NCI-H1417 (cell line): Measurements from ENCODE around the gene WDTC1.

ENCODE experiments used
- DNase-seq, 3 experiments: peaks; one replicate each; lab custom pipeline; 2025; lab: John Stamatoyannopoulos, UW

Gene WDTC1

DNA sequence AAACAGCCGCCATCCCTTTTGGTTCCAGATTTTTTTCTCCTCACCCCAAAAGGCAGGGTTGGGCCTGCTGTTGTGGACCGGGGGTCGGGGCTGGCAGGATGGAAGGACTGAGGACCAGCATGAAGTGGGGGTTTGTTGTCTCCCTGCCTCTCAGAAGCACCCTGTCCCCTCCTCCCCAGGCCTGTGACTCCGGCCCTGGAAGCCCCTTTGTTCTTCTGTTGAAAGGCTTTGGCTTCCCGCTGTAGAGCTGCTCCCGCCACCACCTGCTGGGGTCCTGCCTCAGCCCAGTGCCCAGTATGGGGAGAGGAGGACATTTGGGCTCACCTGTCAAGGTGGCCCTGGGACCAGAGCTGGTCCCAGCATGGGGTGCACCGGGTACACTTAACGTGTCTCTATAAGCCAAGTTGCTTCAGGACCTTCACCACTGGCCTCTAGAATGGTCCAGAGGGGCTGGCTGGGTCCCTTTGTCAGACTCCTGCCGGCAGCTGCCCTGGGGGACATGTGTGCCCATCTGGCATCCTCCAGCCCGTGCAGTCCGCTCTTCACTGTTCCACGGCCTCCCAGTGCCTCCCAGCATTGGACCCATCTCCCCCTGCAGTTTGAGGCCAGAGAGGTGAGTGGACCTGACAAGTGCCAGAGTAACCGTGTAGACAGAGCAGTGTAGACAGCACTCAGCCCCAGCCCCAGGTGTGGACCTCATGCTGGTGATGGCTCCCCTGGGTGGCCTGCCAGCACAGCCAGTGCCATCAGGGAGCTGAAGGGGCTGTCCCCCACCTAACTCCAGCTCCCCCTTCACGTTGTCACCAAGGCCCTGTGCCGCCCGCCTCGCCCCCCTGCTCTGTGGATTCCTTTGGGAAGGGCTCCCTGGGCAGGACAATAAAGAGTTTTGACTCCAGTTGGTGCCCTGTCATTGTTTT is 101.3 kb downstream of the WDTC1 start:
- no peak for DNase-seq

DNA sequence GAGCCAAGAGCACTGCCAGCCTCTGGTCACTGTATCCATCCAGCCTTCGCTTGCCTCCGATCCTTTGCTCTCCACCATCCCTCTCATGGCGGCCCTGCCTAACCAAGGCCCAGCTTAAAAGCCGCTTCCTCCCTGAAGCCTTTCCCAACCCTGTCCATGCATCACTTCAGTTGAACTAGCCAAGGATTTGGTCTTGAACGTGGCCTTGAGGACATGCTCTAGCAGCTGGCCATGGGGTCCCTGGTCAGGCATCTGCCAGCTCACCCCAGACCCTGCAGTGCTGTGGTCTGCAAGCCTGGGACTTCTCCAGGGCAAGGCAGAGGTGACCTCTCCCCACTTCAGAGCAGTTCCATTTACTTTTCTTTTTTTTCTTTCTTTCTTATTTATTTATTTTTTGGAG is 102.3 kb downstream of the WDTC1 start:
- DNase-seq: no peak

DNA sequence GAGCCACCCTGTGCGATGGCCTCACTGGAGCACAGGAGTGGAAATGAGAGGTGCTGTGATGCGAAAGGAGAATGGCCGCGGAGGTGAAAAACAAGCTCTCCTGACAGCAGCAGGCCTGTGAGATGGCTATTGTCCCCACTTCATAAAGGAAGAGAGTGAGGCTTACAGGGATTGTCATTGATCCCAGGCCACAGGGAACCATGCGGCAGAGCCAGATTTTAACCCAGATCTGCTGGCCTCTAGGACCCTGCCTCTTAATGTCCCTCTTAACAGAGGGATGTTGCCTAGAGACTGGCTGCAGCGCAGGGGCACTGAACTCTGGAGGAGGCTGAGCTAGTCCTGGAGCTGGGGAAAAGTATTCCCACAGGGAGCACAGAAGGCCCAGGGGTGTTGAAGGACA is 104.3 kb downstream of the WDTC1 start:
- no peak for DNase-seq

DNA sequence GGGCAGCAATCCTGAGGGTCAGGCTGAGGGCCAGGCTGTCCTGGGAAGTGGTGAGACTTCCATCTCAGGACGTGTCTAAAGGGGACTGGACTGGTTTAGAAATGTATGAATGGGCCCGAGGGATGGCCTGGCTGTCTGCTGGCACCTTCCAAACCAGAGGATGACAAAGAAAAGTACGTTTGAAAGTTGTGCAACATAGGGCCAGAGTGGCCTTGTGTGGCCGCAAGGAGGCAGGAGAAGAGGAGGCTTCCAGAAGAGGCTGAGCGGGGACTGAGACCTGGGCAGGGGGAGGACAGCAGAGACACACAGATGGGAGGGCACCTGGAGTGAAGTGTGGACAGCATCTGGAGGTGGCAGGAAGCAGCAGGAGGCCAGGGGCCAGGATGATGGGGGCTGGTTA is 104.8 kb downstream of the WDTC1 start:
- no peak for DNase-seq

DNA sequence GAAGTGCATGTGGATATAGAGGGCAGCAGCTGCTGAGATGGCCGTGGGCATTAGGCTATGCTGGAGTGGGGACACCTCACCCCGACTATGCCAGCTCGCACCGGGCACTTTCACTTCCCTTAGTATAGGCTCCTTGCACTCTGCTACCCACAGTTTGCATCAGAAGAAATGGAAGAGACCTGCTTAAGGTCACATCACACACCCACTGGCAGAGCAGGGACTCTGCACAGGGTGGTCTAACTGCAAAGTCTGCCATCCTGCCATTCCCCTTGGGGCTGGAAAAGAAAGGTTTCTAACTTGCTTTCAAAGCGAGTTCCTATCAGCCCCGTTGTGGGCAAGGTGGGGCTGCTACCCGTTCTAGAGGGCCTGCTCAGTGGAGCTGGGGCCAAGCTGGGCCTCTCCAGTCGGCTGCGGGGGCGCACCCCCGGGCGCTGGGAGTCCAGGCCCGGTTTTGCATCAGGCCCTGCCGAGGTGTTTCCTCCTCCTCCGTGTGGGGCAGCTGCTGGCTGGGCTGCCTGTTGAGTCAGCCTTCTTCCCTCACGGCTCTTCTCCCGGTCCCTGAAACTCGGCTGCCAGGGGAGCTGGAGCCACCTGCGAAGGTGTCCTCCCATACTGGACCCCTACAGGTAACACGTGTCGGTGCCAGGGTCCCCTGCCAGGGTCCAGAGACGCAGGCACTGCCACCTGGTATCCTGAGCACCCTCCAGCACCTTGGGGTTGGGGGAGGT is 107.3 kb downstream of the WDTC1 start, which contains the start of gene SYTL1:
TSS of gene SYTL1 (plus strand) at position 498 of the 728 bp plus-strand sequence. CDS start 3,313 bp downstream, outside the sequence.
- DNase-seq: peak; percentile 75 to 78 (median 78)

DNA sequence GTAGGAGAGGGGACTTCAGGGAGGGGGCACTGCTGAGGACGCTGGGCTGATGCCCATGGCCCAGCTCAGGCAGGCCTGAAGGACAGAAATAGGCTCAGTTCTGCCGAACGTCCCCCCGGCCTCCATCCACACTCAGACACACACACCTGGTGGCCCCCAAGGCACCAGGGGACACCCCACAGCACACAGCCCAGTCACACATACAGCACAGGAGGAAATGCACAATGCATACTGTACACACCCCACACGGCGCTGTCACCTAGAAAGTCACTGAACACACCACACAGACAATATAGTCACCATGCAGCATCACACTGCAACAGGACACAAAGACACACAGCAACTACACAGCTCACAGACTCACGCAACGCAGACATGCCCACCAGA is 108.0 kb downstream of the WDTC1 start:
- peak in 2 of 3 experiments; percentile 53 to 56 for DNase-seq

DNA sequence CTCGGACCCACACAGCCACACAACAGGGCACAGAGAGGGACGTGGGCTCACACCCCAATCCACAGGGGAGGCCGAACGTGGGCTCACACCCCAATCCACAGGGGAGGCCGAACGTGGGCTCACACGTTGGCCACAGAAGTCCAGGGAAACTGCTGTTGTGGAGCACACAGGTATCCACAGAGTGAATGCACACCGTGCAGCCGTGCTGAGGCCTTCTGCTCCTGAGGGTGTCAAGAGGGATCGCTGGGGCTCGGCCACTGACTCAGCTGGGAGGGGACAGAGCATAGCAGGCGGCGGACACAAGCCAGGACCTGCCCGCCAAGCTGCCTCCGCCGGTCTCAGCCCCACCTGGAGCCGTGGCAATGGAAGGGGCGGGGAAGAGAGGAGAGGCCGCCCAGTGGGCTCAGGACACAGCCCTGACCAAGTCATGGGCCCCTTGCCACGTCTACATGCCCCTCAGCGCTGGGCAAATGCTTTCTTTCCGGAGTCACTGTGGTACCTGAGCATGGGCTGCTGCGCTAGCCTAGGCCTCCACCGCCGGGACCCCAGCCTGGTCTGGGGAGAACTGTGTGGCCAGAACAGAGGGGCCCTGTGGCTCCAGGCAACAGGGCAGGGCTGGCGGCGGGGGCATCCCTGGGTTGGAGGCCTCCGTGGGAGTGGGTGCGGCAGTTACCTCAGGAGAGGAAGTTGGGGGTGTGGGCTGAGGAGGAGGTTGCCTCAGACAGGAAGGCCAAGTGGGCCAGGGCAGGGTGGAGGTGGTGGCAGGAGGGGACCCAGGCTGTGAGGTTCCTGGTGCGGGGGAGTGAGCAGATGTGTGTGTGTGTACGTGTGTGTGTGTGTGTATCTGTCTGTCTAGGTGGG is 108.6 kb downstream of the WDTC1 start:
- DNase-seq: peak; percentile 79 to 86 (median 83)

DNA sequence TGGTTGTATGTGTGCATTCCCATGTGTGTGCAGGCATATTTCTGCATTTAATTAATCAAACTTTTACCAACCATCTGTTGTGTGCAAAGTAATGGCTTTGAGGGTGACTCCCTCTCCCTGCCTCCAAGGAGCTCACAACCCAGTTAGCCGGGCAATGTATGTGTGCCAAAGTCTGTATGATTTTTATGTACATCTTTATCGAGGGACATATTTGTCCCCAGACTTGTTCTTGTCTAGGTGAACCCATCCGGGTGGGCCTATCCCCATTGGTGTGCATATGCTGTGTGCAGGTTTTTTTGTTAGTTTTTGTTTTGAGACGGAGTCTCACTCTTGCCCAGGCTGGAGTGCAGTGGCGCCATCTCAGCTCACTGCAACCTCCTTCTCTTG is 109.2 kb downstream of the WDTC1 start:
- peak in 1 of 3 experiments; percentile 26 for DNase-seq

DNA sequence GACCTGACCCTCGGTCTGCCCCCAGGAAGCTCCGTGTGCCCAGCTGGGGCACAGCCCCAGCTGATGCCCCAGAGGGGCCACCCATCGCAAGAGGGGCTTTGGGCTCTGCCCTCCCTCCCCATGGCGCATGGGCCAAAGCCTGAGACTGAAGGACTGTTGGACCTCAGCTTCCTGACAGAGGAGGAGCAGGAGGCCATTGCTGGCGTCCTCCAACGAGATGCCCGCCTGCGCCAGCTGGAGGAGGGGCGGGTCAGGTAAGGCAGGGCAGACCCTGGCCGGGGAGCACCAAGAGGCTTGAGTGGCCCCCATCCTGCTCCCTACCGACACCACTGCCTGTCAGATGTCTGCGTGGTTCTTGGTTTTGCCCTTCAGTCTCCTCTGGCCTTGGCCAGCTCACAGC is 110.8 kb downstream of the WDTC1 start:
- no peak for DNase-seq

DNA sequence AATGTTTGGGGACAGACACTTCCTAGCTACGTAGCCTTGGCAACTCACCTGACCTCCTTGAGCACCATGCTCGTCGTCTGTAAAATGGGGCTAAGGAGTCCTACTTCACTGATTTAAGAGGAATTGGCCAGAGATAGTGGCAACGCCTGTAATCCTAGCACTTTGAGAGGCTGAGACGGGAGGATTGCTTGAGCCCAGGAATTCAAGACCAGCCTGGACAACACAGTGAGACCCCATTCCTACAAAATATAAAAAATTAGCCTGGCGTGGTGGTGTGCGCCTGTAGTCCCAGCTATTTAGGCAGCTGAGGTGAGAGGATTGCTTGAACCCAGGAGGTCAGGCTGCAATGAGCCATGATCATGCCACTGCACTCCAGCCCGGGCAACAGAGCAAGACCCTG is 111.9 kb downstream of the WDTC1 start:
- no peak for DNase-seq

DNA sequence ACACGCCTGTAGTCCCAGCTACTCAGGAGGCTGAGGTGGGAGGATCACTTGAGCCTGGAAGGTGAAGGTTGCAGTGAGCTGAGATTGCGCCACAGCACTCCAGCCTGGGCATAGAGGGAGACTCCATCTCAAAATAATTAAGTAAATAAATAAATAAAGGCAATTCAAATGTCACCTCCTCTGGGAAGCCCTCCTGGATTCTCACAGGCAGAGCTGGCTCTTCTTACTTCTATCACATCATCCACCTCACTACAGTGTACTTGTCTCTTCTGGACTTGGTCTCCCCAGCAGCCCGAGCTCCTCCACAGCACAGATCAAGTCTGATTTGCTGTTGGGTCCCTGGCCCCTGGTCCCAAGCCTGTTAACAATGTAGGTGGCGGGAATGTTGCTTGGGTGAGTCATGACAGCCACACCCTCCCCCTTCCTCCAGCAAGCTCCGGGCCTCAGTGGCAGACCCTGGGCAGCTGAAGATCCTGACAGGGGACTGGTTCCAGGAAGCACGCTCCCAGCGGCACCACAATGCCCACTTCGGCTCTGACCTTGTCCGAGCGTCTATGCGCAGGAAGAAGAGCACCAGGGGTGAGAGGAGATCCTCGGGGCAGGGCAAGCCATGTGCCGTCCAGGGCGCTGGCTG is 112.7 kb downstream of the WDTC1 start:
- no peak for DNase-seq

DNA sequence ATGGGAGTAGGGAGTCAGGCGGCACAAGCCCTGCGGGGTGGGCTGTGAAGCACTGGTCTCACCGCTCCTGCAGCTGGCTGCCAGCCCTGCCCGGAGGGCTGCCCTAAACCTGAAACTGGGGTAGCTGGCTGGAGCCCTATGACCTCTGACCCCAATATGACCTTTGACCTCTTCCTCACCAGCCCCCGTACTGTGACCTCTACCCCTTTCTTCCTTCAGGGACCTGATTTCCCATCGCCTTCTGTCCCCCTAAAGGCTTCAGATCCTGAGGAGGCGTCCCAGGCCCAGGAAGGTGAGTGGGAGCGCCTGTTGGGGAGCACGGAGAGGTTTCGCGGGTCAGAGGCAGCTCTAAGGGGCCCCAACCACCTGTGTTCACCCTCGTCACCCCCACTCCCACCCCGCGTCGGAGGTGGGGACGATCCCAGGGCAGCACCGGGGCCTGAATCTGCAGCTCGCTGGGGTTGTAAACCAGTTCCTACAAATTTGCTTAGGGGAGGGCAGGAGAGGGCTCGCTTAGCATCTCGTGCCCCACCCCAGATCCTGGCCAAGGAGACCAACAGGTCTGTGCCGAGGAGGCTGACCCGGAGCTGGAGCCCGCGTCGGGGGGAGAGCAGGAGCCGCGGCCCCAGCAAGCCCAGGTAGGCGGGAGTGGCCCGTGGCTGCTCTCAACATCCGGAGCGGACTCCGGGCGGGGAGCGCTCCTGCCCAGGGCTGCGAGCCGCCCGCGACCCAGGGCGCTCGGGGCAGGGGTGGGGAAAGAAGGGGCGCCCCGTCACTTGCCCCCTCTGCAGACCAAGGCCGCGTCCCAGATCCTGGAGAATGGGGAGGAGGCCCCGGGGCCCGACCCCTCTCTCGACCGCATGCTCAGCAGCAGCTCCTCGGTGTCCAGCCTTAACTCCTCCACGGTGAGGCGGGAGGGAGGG is 114.7 kb downstream of the WDTC1 start:
- DNase-seq: peak; percentile 79 to 87 (median 83)

DNA sequence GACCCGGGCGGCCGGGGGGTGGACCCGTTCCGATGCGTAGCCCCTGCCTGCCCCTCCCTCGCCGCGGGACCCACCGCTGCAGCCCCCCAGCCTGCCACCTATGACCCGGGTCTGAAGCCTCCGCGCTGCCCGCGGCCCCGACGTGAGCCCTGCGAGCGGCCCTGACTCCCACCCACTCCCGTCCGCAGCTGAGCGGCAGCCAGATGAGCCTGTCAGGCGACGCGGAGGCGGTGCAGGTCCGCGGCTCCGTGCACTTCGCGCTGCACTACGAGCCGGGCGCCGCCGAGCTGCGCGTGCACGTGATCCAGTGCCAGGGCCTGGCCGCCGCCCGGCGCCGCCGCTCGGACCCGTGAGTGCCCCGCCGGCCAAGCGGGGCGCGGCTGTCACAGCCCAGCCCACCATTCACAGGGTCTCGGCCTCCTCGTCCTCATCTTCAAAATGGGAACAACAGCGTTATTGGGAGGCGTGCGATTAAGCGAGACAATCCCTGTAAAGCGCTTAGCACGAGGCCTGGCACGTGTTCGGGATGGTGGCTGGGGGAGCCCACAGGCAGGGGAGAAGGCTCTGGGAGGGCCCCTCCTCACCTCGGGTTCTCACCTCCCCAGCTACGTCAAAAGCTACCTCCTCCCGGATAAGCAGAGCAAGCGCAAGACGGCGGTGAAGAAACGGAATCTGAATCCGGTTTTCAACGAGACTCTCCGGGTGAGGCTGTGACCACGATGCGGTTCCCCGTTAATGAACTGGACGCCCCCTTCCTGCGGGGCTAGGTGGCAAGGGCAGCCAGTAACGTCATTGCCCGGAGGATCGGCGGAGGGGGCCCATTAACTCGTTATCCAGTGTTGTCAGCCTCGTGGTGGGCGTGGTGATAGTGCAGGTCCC is 115.6 kb downstream of the WDTC1 start:
- peak; percentile 77 to 83 (median 78) for DNase-seq

DNA sequence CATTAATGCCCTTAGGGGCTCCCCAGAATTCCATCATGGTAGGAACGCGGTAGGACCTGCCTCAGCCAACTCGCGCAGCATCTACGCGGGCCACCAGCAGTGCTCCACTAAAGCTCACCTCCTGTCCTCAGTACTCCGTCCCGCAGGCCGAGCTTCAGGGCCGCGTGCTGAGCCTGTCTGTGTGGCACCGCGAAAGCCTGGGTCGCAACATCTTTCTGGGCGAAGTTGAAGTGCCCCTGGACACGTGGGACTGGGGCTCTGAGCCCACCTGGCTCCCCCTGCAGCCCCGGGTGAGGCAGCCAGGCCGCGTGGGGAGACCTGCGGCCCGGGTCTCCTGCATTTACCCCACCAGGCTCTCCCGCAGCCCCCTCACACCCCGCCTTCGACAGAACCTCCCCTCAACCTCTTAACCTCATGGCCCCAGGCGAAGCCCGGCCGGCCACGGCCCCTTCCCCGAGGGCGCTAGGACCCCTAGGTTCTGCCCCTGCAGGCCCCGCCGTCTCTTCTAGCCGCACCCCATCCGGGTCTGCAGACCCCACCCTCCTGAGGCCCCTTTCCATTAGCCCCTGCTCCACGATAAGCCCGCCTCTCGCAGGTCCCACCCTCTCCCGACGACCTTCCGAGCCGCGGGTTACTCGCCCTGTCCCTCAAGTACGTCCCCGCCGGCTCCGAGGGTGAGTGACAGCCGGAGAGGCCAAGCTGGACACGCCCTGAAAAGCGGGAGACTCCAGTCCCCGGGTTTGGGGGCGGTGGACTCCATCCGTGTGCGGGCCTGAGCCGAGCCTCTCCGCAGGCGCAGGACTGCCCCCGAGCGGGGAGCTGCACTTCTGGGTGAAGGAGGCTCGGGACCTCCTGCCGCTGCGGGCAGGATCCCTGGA is 116.5 kb downstream of the WDTC1 start:
- DNase-seq: no peak

DNA sequence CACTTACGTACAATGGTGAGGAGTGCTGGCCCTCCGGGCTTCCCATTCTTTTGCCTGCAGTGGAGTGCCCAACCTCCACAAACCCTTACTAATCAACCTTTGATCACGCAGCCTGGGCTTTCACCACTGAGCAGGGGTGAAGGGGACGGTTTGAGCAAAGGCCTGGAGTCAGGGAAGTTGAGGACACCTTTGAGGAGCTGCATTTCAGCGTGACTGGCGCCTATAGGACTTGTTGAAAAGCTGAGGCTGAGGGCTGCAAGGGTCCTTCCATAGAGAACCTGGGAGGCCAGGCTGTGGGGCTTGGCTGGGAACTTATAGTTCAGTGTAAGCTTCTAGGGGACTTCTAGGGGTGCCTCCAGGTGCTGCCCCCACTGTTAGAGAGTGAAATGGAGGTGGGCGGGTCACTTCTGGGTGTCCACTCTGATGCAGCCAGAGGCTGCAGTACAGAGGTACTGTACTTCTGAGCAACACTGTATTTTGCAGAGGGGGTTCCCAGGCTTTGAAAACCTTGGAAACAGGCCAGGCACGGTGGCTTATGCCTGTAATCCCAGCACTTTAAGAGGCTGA is 117.2 kb downstream of the WDTC1 start:
- DNase-seq: no peak

DNA sequence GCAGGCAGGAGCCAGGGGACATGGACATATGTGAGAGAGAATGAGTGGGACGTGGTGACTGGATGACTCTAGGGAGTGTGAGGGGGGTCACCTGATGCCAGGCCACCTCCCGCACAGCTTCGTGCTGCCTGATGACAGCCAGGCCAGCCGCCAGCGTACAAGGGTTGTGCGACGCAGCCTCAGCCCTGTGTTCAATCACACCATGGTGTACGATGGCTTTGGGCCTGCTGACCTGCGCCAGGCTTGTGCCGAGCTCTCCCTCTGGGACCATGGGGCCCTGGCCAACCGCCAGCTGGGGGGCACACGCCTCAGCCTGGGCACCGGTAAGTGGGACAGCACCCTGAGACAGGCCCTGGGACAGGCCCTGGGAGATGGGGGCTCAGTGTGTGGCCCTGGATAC is 118.7 kb downstream of the WDTC1 start:
- no peak for DNase-seq

DNA sequence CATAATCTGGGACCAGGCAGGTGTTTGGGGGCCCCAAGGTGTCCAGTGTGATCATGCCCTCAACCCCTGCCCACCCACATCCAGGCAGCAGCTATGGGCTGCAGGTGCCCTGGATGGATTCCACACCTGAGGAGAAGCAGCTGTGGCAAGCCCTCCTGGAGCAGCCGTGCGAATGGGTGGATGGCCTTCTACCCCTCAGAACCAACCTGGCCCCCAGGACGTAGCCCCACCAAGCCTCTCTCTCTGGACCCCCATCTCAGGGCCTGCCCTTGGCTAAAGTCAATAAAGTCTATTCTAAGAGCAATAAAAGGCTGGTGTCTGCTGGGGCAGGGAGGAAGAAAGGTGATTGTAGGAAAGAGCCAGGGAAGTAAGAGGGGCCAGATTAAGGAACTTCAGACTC is 119.2 kb downstream of the WDTC1 start:
- no peak for DNase-seq

DNA sequence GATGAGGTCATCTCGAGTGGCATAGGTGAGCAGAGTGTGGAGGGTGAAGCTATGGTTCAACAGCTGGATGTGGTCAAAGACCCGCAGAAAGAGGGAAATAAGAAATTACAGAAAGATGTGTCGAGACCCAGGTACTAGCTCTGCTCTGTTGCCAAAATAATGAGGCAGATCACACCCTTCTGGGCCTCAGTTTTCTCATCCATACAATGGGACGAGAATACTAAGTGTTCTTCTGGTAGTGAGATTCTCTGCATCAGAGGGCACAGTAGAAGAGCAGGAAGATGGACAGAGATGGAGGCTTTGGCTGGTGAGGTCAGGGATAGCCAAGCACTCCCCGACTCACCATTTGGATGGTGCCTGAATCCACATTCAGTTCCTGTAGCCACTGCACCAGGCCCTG is 121.3 kb downstream of the WDTC1 start:
- no peak for DNase-seq
